Heart left ventricle (tissue), 13 donors: Measurements from ENCODE around the gene MINDY4.

Source experiments
- POLR2A ChIP-seq, 2 donors: fragments of 450-650 bp; IDR thresholded peaks; one replicate each; pipeline ENCODE4 v1.6.1; 2017; ENCODE audit warnings: antibody characterized with exemption in 2 of 2, mild to moderate bottlenecking in 2 of 2, moderate library complexity in 2 of 2
- TF ChIP-seq, protein P1 (sequence below), 12 donors: fragments of 200-600 bp; sonication (generic) in 4 of 12; IDR thresholded peaks; one replicate each; pipeline versions ENCODE4 v1.5.0 to v1.8.0; 2018 to 2022; ENCODE audit warnings: antibody characterized with exemption in 12 of 12, mild to moderate bottlenecking in 5 of 12
- donor health status: ischemic (EF 13 %, LVEDD 7.1; RV severe dilation, severe dysfunction).
- donor health status: DM: no; HTN: yes; CAD: no.
- donor health status: DM: no; HTN: no; CAD: no.
- donor health status: ischemic (EF 25% LVEDD 6.9; RV normal size, moderate dysfunction).
- donor health status: ischemic (EF 25% LVEDD 5.7; RV mildly dilated, moderate dysfunction).
- donor health status: ischemic (EF 35%, LVEDD 5.7; RV mildly dilated, moderate dysfunction).
- donor health status: nonischemic (EF 11% LVEDD 7.7; RV severe dilation, severe dysfunction).
- donor health status: DM: yes; HTN: yes; CAD: no.
- donor health status: PGD.
- donor health status: ischemic (EF 29% LVEDD 5.4; RV normal size, mild dysfunction).
- donor health status: nonischemic (EF 23%, LVEDD 6.1; RV moderate dilation, normal function).

DNA sequence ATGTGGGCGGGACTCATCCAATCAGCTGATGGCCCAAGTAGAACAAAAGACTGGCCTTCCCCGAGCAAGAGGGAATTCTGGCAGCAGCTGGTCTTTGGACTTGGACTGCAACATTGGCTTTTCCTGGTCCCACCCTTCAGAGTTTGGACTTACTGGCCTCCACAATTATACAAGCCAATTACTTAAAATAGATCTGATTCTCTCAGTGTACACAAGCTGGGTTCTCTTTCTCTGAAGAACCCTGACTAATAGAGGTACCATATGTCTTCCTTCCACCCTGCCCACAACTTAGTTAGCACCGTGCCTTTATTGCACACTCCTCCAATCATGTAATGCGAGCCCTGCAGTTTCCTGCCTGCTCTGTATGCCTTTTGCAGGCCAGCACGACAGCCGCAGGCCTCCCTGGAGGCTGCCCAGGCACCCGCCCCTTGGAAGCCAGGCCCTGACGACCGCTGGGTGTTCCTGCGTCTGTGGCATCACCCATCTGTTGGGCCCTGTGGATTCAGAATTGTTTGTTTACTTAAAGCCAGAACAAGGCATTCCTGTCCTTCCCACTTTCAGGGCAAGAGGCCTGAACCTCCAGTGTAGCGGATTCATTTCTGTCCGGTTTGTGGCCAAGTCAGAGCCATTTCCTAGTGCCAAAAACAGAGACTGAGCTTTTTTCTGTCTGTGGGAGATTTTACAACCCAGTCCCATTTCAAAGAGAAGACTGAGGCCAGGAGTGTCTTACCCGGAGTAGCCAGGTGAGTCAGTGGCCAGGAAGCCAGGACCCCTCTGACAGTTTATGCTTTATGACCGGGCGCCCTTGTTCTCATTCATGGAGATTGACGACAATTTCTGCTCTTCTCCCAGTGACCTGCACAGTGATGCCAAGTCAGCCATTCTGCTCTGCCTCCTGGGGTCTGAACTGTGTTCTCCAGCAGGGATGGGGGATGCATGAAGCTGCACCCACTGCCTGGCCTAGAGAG lies 20.2 kb upstream of the MINDY4 start:
- TF ChIP-seq, protein P1, sequence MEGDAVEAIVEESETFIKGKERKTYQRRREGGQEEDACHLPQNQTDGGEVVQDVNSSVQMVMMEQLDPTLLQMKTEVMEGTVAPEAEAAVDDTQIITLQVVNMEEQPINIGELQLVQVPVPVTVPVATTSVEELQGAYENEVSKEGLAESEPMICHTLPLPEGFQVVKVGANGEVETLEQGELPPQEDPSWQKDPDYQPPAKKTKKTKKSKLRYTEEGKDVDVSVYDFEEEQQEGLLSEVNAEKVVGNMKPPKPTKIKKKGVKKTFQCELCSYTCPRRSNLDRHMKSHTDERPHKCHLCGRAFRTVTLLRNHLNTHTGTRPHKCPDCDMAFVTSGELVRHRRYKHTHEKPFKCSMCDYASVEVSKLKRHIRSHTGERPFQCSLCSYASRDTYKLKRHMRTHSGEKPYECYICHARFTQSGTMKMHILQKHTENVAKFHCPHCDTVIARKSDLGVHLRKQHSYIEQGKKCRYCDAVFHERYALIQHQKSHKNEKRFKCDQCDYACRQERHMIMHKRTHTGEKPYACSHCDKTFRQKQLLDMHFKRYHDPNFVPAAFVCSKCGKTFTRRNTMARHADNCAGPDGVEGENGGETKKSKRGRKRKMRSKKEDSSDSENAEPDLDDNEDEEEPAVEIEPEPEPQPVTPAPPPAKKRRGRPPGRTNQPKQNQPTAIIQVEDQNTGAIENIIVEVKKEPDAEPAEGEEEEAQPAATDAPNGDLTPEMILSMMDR (IDR thresholded peaks at IDR 0.05), result no peak
- no peak for TF ChIP-seq POLR2A (IDR thresholded peaks at IDR 0.05)
